Endothelial cell of umbilical vein (primary cell): ENCODE data around the gene INPP4B. TPM values are rescaled to one million over a fixed set of nuclear protein-coding genes. Genes with fewer than 3 reads are reported as not detected.

Experiments
- BruUV-seq: library from RNA; stranded (reverse); fragments of 400-500 nt; replicated peaks from 2 replicates; lab custom pipeline; 2021; lab: Mats Ljungman, UMichigan
- CTCF ChIA-PET: fragments of 300-600, 350-600 bp; sonication (Branson Sonifier 250); formaldehyde crosslinking; loops from one replicate; lab custom pipeline; 2021; ENCODE audit warnings: antibody characterized with exemption, inconsistent platforms; lab: Charles Lee
- POLR2A ChIA-PET: fragments of 300-600, 350-600 bp; sonication (Branson Sonifier 250); formaldehyde crosslinking; loops from one replicate; lab custom pipeline; 2021; ENCODE audit warnings: antibody characterized with exemption, inconsistent platforms; lab: Charles Lee
- DNase-seq: peaks from one replicate; pipeline ENCODE4 v3.0.0-alpha.2; 2011; ENCODE audit warnings: low read depth, low spot score
- FAIRE-seq: peaks from 2 replicates; lab custom pipeline; 2011; peaks lifted over from hg19 to GRCh38; lab: Jason Lieb, UNC
- H2AFZ ChIP-seq: 2 replicates; pipeline ENCODE4 v1.6.0; 2012; ENCODE audit warnings: low read depth, low read length, control low read depth, inconsistent platforms
- H3K27ac ChIP-seq: 2 replicates; pipeline ENCODE4 v1.5.1; 2011; ENCODE audit warnings: low read depth, mild to moderate bottlenecking, control low read depth, low read length, moderate library complexity; ENCODE audit not compliant: insufficient read depth
- H3K27me3 ChIP-seq, 2 experiments: 2 replicates each; pipeline versions ENCODE4 v1.6.0 to v1.6.1; 2011; ENCODE audit warnings: low read length in 2 of 2, mixed read lengths in 1 of 2; ENCODE audit not compliant: control insufficient read depth in 2 of 2, insufficient read depth in 2 of 2
- H3K36me3 ChIP-seq, 2 experiments: 2 replicates in 1 of 2; 3 replicates in 1 of 2; pipeline ENCODE4 v1.5.1; 2011; ENCODE audit warnings: low read length in 2 of 2, mild to moderate bottlenecking in 1 of 2, moderate library complexity in 1 of 2; ENCODE audit not compliant: control insufficient read depth in 2 of 2, insufficient read depth in 2 of 2; ENCODE audit errors: extremely low read depth in 1 of 2
- H3K4me1 ChIP-seq: 3 replicates; pipeline ENCODE4 v1.5.1; 2011; ENCODE audit warnings: mild to moderate bottlenecking, low read length; ENCODE audit not compliant: control insufficient read depth, insufficient read depth; ENCODE audit errors: extremely low read depth
- H3K4me2 ChIP-seq: 2 replicates; pipeline ENCODE4 v1.6.1; 2011; ENCODE audit warnings: low read length, control low read depth, mixed read lengths; ENCODE audit not compliant: insufficient read depth
- H3K4me3 ChIP-seq, 3 experiments: fragments of 200-600 bp in 1 of 3; sonication (generic), shearing (Covaris generic) in 1 of 3; replicated peaks in 1 of 3; 2 replicates each; pipeline ENCODE4 v1.5.1; 2011 to 2016; ENCODE audit warnings: control low read depth in 3 of 3, low read length in 3 of 3, mild to moderate bottlenecking in 2 of 3, inconsistent platforms in 1 of 3, low read depth in 1 of 3, moderate library complexity in 1 of 3; ENCODE audit not compliant: insufficient read depth in 1 of 3
- H3K79me2 ChIP-seq: 2 replicates; pipeline ENCODE4 v1.6.0; 2012; ENCODE audit warnings: low read length, inconsistent platforms; ENCODE audit not compliant: control insufficient read depth, insufficient read depth
- H3K9ac ChIP-seq: replicated peaks from 2 replicates; pipeline ENCODE3; 2011; ENCODE audit warnings: low read length, control low read depth; ENCODE audit not compliant: insufficient read depth; ENCODE audit errors: extremely low read depth
- H3K9me1 ChIP-seq: replicated peaks from 3 replicates; pipeline ENCODE4 v1.6.0; 2011; ENCODE audit warnings: mild to moderate bottlenecking, low read length; ENCODE audit not compliant: control insufficient read depth, insufficient read depth; ENCODE audit errors: extremely low read depth
- H3K9me3 ChIP-seq: replicated peaks from 2 replicates; pipeline ENCODE4 v1.5.1; 2012; ENCODE audit warnings: low read length, inconsistent platforms; ENCODE audit not compliant: control insufficient read depth, insufficient read depth
- H4K20me1 ChIP-seq: replicated peaks from 2 replicates; pipeline ENCODE3; 2011; ENCODE audit warnings: mild to moderate bottlenecking, low read length; ENCODE audit not compliant: control insufficient read depth, insufficient read depth; ENCODE audit errors: extremely low read depth
- EZH2 ChIP-seq: IDR thresholded peaks from 2 replicates; pipeline ENCODE4 v1.6.1; 2012; ENCODE audit warnings: borderline replicate concordance, low read depth, mild to moderate bottlenecking, moderate library complexity, low read length, inconsistent platforms; ENCODE audit not compliant: severe bottlenecking
- FOS ChIP-seq: IDR thresholded peaks from 2 replicates; pipeline ENCODE4 v1.6.1; 2011; ENCODE audit warnings: mild to moderate bottlenecking, low read length, moderate library complexity, borderline replicate concordance; ENCODE audit not compliant: insufficient read depth
- GATA2 ChIP-seq: IDR thresholded peaks from 2 replicates; pipeline ENCODE4 v1.7.0; 2011; ENCODE audit warnings: low read depth, mild to moderate bottlenecking, moderate library complexity, mixed read lengths, low read length; ENCODE audit not compliant: insufficient read length, insufficient read depth
- JUN ChIP-seq: IDR thresholded peaks from 2 replicates; pipeline ENCODE4 v1.6.1; 2011; ENCODE audit warnings: borderline replicate concordance, low read depth; ENCODE audit not compliant: insufficient read length, insufficient read depth
- MYC ChIP-seq: IDR thresholded peaks from one replicate; pipeline ENCODE4 v1.6.1; 2011; ENCODE audit warnings: mild to moderate bottlenecking, low read depth, low read length
- POLR2A ChIP-seq: IDR thresholded peaks from 2 replicates; pipeline ENCODE4 v1.6.1; 2012; ENCODE audit warnings: low read depth, mild to moderate bottlenecking, control low read depth, low read length
- POLR2AphosphoS5 ChIP-seq: IDR thresholded peaks from 2 replicates; pipeline ENCODE4 v1.6.1; 2012; ENCODE audit warnings: low read depth, mild to moderate bottlenecking, control low read depth, low read length, moderate library complexity; ENCODE audit not compliant: insufficient read depth
- dilution Hi-C: fragments of 300-500 bp; cut with MboI; formaldehyde crosslinking; loops from one replicate; pipeline ENCODE4 v1.15.0; 2019; ENCODE audit warnings: low sequenced_read_pairs; ENCODE audit not compliant: extremely low pct_ligation_motif_present
- intact Hi-C: fragments of 100-400 bp; cut with micrococcal nuclease; formaldehyde crosslinking; loops from one replicate; pipeline ENCODE4 v1.10.0; 2022
- polyA plus RNA-seq, 4 experiments: library from polyadenylated mRNA; depleted of rRNA in 3 of 4; stranded (reverse) in 3 of 4; unstranded in 1 of 4; fragments of >200 nt; gene quantifications; 2 replicates each; pipeline versions ENCODE4 v1.2.1 to v1.2.3, GENCODE V29; 2011 to 2012; ENCODE audit warnings: missing spikeins in 1 of 4
- total RNA-seq: library from RNA; stranded (reverse); gene quantifications from 2 replicates; pipeline ENCODE4 v1.2.3, GENCODE V29; 2021
- TF ChIP-seq, protein P1 (sequence below), 2 donors: IDR thresholded peaks; 1 replicate in 1 of 2; 2 replicates in 1 of 2; pipeline ENCODE4 v1.5.1; 2011; ENCODE audit warnings: low read length in 2 of 2, mild to moderate bottlenecking in 2 of 2, moderate library complexity in 2 of 2, control low read depth in 1 of 2, inconsistent platforms in 1 of 2, low read depth in 1 of 2; ENCODE audit not compliant: insufficient read depth in 1 of 2; ENCODE audit errors: extremely low read depth in 1 of 2
- TF ChIP-seq, protein P2 (sequence below): IDR thresholded peaks from 2 replicates; pipeline ENCODE4 v1.6.1; 2011; ENCODE audit not compliant: insufficient read depth, insufficient read length

INPP4B gene
- total and polyA plus RNA-seq, 2 donors (not counting 3 experiments of a cell fraction or from before 2014, with no cell fraction given), result 0.41 to 3.1 TPM

DNA sequence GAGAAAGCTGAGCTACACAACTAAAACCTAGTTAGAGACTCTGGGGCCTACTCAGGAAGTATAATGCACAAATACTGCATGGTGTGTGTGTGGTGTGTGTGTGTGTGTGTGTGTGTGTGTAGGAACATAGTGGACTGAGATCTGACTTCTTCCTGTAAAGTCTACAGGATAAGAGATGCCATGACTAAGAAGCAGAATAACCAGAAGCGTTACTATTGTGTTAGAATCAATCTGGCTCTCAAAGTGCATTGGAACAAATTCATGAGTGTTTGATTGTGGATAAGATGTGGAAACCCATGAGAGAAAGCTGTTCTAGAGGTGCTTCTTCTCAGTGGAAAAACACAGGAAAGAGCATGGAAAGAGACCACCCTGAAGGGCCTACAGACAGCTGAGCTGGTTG is 302.1 kb downstream of the INPP4B start:
- Histone ChIP-seq H3K9me1 (no peaks in the 10 kb centered on the region), H3K9ac (no peak overlapping the region), H3K4me1 (peaks cover under 1% of the 10 kb centered on the region), H3K4me2 (no peak overlapping the region), H3K36me3 (no peaks in the 10 kb centered on the region), H3K79me2 (no peaks in the 10 kb centered on the region), H2AFZ (no peak overlapping the region), H3K9me3 (no peaks in the 10 kb centered on the region), H3K27ac (no peak overlapping the region), H3K27me3 (no peaks in the 10 kb centered on the region), H3K4me3 (no peak overlapping the region), H4K20me1 (no peaks in the 10 kb centered on the region)
- TF ChIP-seq MYC, result no peak
- no peak for TF ChIP-seq EZH2
- TF ChIP-seq, protein P1, sequence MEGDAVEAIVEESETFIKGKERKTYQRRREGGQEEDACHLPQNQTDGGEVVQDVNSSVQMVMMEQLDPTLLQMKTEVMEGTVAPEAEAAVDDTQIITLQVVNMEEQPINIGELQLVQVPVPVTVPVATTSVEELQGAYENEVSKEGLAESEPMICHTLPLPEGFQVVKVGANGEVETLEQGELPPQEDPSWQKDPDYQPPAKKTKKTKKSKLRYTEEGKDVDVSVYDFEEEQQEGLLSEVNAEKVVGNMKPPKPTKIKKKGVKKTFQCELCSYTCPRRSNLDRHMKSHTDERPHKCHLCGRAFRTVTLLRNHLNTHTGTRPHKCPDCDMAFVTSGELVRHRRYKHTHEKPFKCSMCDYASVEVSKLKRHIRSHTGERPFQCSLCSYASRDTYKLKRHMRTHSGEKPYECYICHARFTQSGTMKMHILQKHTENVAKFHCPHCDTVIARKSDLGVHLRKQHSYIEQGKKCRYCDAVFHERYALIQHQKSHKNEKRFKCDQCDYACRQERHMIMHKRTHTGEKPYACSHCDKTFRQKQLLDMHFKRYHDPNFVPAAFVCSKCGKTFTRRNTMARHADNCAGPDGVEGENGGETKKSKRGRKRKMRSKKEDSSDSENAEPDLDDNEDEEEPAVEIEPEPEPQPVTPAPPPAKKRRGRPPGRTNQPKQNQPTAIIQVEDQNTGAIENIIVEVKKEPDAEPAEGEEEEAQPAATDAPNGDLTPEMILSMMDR (IDR thresholded peaks at IDR 0.05; ENCODE audit: extremely low read depth in 1 of 2, insufficient read depth in 1 of 2, low read depth in 1 of 2, low read length in 2 of 2), result no peak
- ChIA-PET CTCF (no interaction called here), POLR2A (no interaction called here)
- intact Hi-C loops, result no loop called here
- BruUV-seq, result no TSS peak
- FAIRE-seq, result no peak
- no peak for DNase-seq
- dilution Hi-C loops, result no loop called here

DNA sequence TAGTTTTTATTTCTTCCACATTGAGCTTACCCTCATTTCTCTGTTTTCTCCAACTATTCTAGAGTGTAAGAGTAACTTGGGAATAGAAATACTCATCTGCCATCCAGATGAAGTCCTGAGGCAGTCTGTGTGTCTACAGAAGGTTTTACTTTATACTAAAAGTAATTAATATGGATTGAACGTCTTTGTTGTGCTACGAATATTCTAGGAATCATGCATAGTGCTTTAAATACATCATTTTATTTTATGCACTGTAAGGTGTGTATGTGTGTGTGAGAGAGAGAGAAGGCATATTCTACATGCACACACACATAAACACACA is 305.7 kb downstream of the INPP4B start:
- dilution Hi-C loops, result no loop called here
- POLR2A ChIA-PET, result no interaction called here

More for the DNA sequence above, 305.7 kb downstream of the INPP4B start:
- no peaks in the 10 kb centered on the region for H4K20me1 ChIP-seq
- no peak overlapping the region for H3K27ac ChIP-seq
- H3K27me3 ChIP-seq, result no peaks in the 10 kb centered on the region
- H3K9ac ChIP-seq, result no peak overlapping the region
- H3K4me1 ChIP-seq, result no peaks in the 10 kb centered on the region
- H3K79me2 ChIP-seq, result no peaks in the 10 kb centered on the region
- H3K9me1 ChIP-seq, result no peaks in the 10 kb centered on the region
- no peak for FAIRE-seq
- BruUV-seq, result no TSS peak
- no peaks in the 10 kb centered on the region for H3K9me3 ChIP-seq
- intact Hi-C loops, result no loop called here
- no peak overlapping the region for H3K4me3 ChIP-seq
- no peak overlapping the region for H3K4me2 ChIP-seq
- TF ChIP-seq, protein P1 (IDR thresholded peaks at IDR 0.05; ENCODE audit: extremely low read depth in 1 of 2, insufficient read depth in 1 of 2, low read depth in 1 of 2, low read length in 2 of 2), result no peak
- TF ChIP-seq POLR2A (no peak), EZH2 (no peak), FOS (no peak), GATA2 (no peak), MYC (no peak), POLR2AphosphoS5 (no peak), JUN (no peak)
- TF ChIP-seq, protein P2, sequence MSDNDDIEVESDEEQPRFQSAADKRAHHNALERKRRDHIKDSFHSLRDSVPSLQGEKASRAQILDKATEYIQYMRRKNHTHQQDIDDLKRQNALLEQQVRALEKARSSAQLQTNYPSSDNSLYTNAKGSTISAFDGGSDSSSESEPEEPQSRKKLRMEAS, result no peak
- no peak for DNase-seq
- no peaks in the 10 kb centered on the region for H3K36me3 ChIP-seq
- no peak overlapping the region for H2AFZ ChIP-seq
- CTCF ChIA-PET, result interaction anchor here (0.6 kb wide), 1 partner anchor 59 kb away, joined by 3 read pairs; no protein-coding TSS in a partner anchor
